Stimulated activated CD8-positive, alpha-beta memory T cell treated with anti-CD3 and anti-CD28 coated beads, Interleukin-7, amount 100 ng/mL, for 48 hours (primary cell): ENCODE results near the gene GAB2.

Experiments used
- DNase-seq, 2 donors: peaks; one replicate each; pipeline ENCODE4 v3.0.0-alpha.2; 2020; ENCODE audit warnings: low read depth in 1 of 2; ENCODE audit errors: extremely low read depth in 1 of 2

The GAB2 gene

GRCh38 chr11:78347956-78348355 lies 69.7 kb downstream of the GAB2 start:
- DNase-seq = no peak

GRCh38 chr11:78346799-78347198 lies 70.8 kb downstream of the GAB2 start:
- DNase-seq = no peak

GRCh38 chr11:78345450-78345849 lies 72.2 kb downstream of the GAB2 start:
- DNase-seq = no peak

- DNase-seq = no peak
Measured at GRCh38 chr11:78344676-78345075, 72.9 kb downstream of the GAB2 start.

GRCh38 chr11:78344094-78344493 lies 73.5 kb downstream of the GAB2 start:
- no peak for DNase-seq

- DNase-seq = no peak
Measured at GRCh38 chr11:78343303-78343702, 74.3 kb downstream of the GAB2 start.

GRCh38 chr11:78341841-78342240 lies 75.8 kb downstream of the GAB2 start:
- DNase-seq = no peak

GRCh38 chr11:78340530-78340929 lies 77.1 kb downstream of the GAB2 start:
- no peak for DNase-seq

GRCh38 chr11:78339945-78340344 lies 77.7 kb downstream of the GAB2 start:
- no peak for DNase-seq

- no peak for DNase-seq
Measured at GRCh38 chr11:78339483-78339882, 78.1 kb downstream of the GAB2 start.

GRCh38 chr11:78338702-78339101 lies 78.9 kb downstream of the GAB2 start:
- no peak for DNase-seq

- DNase-seq = no peak
Measured at GRCh38 chr11:78338138-78338537, 79.5 kb downstream of the GAB2 start.

GRCh38 chr11:78337554-78337924 lies 80.1 kb downstream of the GAB2 start:
- no peak for DNase-seq

- DNase-seq = no peak
Measured at GRCh38 chr11:78336877-78337553, 80.6 kb downstream of the GAB2 start.

GRCh38 chr11:78334109-78334508 lies 83.5 kb downstream of the GAB2 start:
- no peak for DNase-seq

GRCh38 chr11:78332872-78333271 lies 84.7 kb downstream of the GAB2 start:
- no peak for DNase-seq

GRCh38 chr11:78332174-78332866 lies 85.3 kb downstream of the GAB2 start:
- no peak for DNase-seq

- no peak for DNase-seq
Measured at GRCh38 chr11:78331711-78332110, 85.9 kb downstream of the GAB2 start.

GRCh38 chr11:78330361-78330760 lies 87.3 kb downstream of the GAB2 start:
- no peak for DNase-seq

- no peak for DNase-seq
Measured at GRCh38 chr11:78327945-78328344, 89.7 kb downstream of the GAB2 start.

GRCh38 chr11:78325274-78325781 lies 92.3 kb downstream of the GAB2 start:
- no peak for DNase-seq

- no peak for DNase-seq
Measured at GRCh38 chr11:78323363-78323762, 94.3 kb downstream of the GAB2 start.
